ENCODE data around the gene GPR85. TPM values are rescaled to one million over a fixed set of nuclear protein-coding genes. Genes with fewer than 3 reads are reported as not detected.
"Not testable (repeated sequence)": the region's sequence is repeated elsewhere in the genome, so short reads cannot be mapped to it uniquely, and the experiment has no call there.

Gene GPR85
- total RNA-seq, 2 experiments from 2014 or later = not detected

DNA sequence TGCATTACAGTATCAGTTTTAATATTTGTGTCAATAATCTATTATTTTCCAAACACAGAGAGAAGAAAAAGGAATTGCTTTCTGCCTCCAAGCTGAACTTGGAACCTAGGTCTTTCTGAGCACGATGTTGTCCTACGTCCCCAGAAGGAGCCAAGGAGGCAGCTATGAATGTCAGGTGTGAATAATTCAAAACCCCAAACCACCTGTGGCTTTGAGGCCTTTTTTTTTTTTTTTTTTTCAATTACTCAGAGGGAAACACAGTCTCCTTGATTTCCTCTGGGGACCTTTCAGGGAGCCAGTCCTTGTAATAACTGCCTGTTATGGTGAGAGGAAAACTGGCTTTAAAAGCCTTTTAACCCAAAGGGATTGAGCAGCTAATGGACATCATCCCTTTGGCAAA, 8.3 kb downstream of the GPR85 start:
- Mint-ChIP-seq H3K27ac (no peak overlapping the region), H3K4me3 (no peak overlapping the region), H3K27me3 (peaks cover 15% of the 10 kb centered on the region), H3K36me3 (ENCODE audit: low read depth) (no peaks in the 10 kb centered on the region), H3K9me3 (ENCODE audit: low read depth) (no peaks in the 10 kb centered on the region), H3K4me1 (no peaks in the 10 kb centered on the region)
- no peak for ATAC-seq
- CTCF ChIA-PET = no interaction called here
- POLR2A ChIA-PET = interaction anchor here (0.7 kb wide), 1 partner anchor 725 kb away, joined by 4 read pairs; no protein-coding TSS in a partner anchor
- intact Hi-C loops (cut with DNase I, micrococcal nuclease) = no loop called here
- DNase-seq = no peak

DNA sequence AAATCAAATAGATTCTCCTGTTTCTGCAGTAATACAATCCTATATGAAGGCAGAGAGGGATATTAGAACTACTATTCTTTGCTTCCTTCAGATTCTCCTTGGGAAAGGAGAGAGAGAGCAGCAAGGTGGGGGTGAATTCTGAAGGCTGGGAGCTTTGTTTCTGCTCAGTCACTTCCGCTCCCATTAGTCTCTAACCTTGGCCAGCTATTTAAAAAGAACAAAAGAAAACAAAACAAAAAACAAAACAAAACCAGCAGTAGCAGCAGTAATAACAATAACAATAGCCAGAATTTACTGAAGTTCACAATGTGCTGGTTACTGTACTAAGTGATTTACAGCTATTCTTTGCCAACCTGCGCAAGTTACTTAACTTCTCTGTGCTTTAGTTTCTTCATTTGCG, 9.9 kb downstream of the GPR85 start:
- Mint-ChIP-seq H3K36me3 (ENCODE audit: low read depth) (no peaks in the 10 kb centered on the region), H3K27ac (no peak overlapping the region), H3K4me3 (no peak overlapping the region), H3K4me1 (no peaks in the 10 kb centered on the region), H3K9me3 (ENCODE audit: low read depth) (no peaks in the 10 kb centered on the region), H3K27me3 (peaks cover 15% of the 10 kb centered on the region)
- POLR2A ChIA-PET = no interaction called here
- DNase-seq = no peak
- CTCF ChIA-PET = interaction anchor here (1.0 to 1.6 kb wide), 2 partner anchors 8 to 21 kb away, joined by 3 to 4 read pairs; no protein-coding TSS in a partner anchor
- intact Hi-C loops (cut with DNase I, micrococcal nuclease) = no loop called here
- ATAC-seq = no peak

- ATAC-seq (no peak), DNase-seq (no peak)
- Mint-ChIP-seq H3K4me3 (no peak overlapping the region), H3K27me3 (peaks cover 20% of the 10 kb centered on the region), H3K36me3 (ENCODE audit: low read depth) (no peaks in the 10 kb centered on the region), H3K9me3 (ENCODE audit: low read depth) (no peaks in the 10 kb centered on the region), H3K4me1 (no peaks in the 10 kb centered on the region), H3K27ac (no peak overlapping the region)
- ChIA-PET POLR2A (no interaction called here), CTCF (interaction anchor here (1.4 kb wide), 1 partner anchor 17 kb away, joined by 3 read pairs; no protein-coding TSS in a partner anchor)
- intact Hi-C loops (cut with DNase I, micrococcal nuclease) = no loop called here
Observed at GRCh38 chr7:113071465-113071864, 15.2 kb downstream of the GPR85 start.

DNA sequence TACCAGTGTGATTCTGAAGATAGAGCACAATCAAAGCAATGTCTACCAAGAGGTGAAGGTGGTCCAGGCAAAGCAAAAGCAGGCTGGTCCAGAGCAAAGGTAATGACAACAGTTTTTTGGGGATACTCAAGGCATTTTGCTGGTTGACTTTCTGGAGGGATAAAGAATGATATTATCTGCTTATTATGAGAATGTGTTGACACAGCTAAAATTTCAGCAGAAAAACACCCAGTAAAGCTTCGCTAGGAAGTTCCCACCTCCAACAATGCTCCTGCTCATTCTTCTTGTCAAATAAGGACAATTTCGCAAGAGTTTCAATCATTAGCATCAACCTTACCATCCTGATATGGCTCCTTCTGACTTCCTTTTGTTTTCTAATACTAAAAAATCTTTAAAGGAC, 24.1 kb downstream of the GPR85 start:
- ATAC-seq (no peak), DNase-seq (no peak)
- POLR2A ChIA-PET = no interaction called here
- H3K4me1 Mint-ChIP-seq = no peaks in the 10 kb centered on the region
- CTCF ChIA-PET = interaction anchor here (0.6 kb wide), 1 partner anchor 50 kb away, joined by 3 read pairs; no protein-coding TSS in a partner anchor
- H3K27me3 Mint-ChIP-seq = peaks cover 12% of the 10 kb centered on the region
- no peak overlapping the region for H3K4me3 Mint-ChIP-seq
- intact Hi-C loops (cut with DNase I, micrococcal nuclease) = no loop called here
- no peak overlapping the region for H3K27ac Mint-ChIP-seq
- H3K9me3 Mint-ChIP-seq (ENCODE audit: low read depth) = no peaks in the 10 kb centered on the region
- H3K36me3 Mint-ChIP-seq (ENCODE audit: low read depth) = no peaks in the 10 kb centered on the region

DNA sequence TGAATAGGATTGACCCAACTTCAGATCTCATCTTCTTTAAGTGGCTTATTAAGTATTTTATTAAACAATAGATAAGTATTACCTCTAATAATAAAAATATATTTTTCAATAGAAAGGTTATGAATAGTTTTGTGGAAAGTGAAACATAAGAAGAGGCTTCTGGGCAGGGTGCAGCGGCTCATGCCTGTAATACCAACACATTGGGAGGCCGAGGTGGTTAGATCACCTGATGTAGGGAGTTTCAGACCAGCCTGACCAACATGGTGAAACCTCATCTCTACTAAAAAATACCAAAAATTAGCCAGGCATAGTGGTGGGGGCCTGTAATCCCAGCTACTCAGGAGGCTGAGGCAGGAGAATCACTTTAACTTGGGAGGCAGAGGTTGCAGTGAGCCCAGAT, 26.5 kb downstream of the GPR85 start:
- intact Hi-C loops (cut with DNase I, micrococcal nuclease) = no loop called here
- DNase-seq (no peak), ATAC-seq (no peak)
- Mint-ChIP-seq H3K27ac (no peak overlapping the region), H3K9me3 (ENCODE audit: low read depth) (no peaks in the 10 kb centered on the region), H3K4me3 (no peak overlapping the region), H3K36me3 (ENCODE audit: low read depth) (no peaks in the 10 kb centered on the region), H3K4me1 (no peaks in the 10 kb centered on the region), H3K27me3 (peaks cover 13% of the 10 kb centered on the region)
- POLR2A ChIA-PET = no interaction called here
- CTCF ChIA-PET = no interaction called here

- POLR2A ChIA-PET = no interaction called here
- ATAC-seq (no peak), DNase-seq (no peak)
- CTCF ChIA-PET = no interaction called here
- peaks cover 19% of the 10 kb centered on the region for H3K27me3 Mint-ChIP-seq
- H3K4me3 Mint-ChIP-seq = no peak overlapping the region
- no peaks in the 10 kb centered on the region for H3K4me1 Mint-ChIP-seq
- intact Hi-C loops (cut with DNase I, micrococcal nuclease) = no loop called here
- no peaks in the 10 kb centered on the region for H3K9me3 Mint-ChIP-seq (ENCODE audit: low read depth)
- no peaks in the 10 kb centered on the region for H3K36me3 Mint-ChIP-seq (ENCODE audit: low read depth)
- no peak overlapping the region for H3K27ac Mint-ChIP-seq
Observed at GRCh38 chr7:113054938-113055337, 31.7 kb downstream of the GPR85 start.

DNA sequence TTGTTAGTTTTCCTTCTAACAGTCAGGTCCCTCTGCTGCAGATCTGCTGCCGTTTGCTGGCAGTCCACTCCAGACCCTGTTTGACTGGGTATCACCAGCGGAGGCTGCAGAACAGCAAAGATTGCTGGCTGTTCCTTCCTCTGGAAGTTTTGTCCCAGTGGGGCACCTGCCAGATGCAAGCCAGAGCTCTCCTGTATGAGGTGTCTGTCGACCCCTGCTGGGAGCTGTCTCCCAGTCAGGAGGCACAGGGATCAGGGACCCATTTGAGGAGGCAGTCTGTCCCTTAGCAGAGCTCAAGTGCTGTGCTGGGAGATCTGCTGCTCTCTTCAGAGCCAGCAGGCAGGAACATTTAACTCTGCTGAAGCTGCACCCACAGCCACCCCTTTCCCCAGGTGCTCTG, 32.4 kb downstream of the GPR85 start:
- DNase-seq; H3K9me3 Mint-ChIP-seq (ENCODE audit: low read depth); H3K27ac Mint-ChIP-seq; intact Hi-C loops (cut with DNase I, micrococcal nuclease); H3K4me1 Mint-ChIP-seq; H3K36me3 Mint-ChIP-seq (ENCODE audit: low read depth); CTCF ChIA-PET; POLR2A ChIA-PET; H3K4me3 Mint-ChIP-seq; ATAC-seq: not testable (repeated sequence)
- H3K27me3 Mint-ChIP-seq = peaks cover 19% of the 10 kb centered on the region

- H3K4me3 Mint-ChIP-seq; ATAC-seq; CTCF ChIA-PET; H3K36me3 Mint-ChIP-seq (ENCODE audit: low read depth); H3K9me3 Mint-ChIP-seq (ENCODE audit: low read depth); DNase-seq; H3K4me1 Mint-ChIP-seq; intact Hi-C loops (cut with DNase I, micrococcal nuclease); H3K27ac Mint-ChIP-seq; POLR2A ChIA-PET: not testable (repeated sequence)
- peaks cover 15% of the 10 kb centered on the region for H3K27me3 Mint-ChIP-seq
Observed at GRCh38 chr7:113049221-113049620, 37.4 kb downstream of the GPR85 start.

- Mint-ChIP-seq H3K9me3 (ENCODE audit: low read depth) (no peaks in the 10 kb centered on the region), H3K4me3 (no peak overlapping the region), H3K27me3 (peaks cover 17% of the 10 kb centered on the region), H3K27ac (no peak overlapping the region), H3K36me3 (ENCODE audit: low read depth) (peaks cover 1% of the 10 kb centered on the region), H3K4me1 (no peaks in the 10 kb centered on the region)
- no peak for ATAC-seq
- ChIA-PET CTCF (no interaction called here), POLR2A (no interaction called here)
- no peak for DNase-seq
- intact Hi-C loops (cut with DNase I, micrococcal nuclease) = no loop called here
Observed at GRCh38 chr7:113046453-113046852, 40.2 kb downstream of the GPR85 start.

DNA sequence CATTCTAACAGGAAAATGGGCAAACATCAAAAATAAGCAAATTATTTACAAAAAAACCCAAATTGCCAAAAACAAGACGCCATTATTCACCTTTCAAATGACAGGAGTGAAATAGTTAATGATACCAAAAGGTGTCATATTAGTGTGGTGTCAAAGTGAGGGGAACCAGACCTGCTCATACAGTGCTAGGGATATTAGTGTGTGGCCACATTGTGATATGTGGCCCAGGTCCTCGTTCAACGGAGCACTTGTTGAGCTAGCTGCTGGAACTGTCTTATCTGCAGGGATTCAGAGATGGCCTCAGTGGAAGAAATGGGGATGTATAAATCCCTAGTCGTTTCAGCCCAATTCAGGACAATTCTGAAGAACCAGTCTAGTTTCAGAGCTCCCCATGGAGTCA, 41.2 kb downstream of the GPR85 start:
- Mint-ChIP-seq H3K36me3 (ENCODE audit: low read depth) (peaks cover 1% of the 10 kb centered on the region), H3K4me3 (no peak overlapping the region)

DNA sequence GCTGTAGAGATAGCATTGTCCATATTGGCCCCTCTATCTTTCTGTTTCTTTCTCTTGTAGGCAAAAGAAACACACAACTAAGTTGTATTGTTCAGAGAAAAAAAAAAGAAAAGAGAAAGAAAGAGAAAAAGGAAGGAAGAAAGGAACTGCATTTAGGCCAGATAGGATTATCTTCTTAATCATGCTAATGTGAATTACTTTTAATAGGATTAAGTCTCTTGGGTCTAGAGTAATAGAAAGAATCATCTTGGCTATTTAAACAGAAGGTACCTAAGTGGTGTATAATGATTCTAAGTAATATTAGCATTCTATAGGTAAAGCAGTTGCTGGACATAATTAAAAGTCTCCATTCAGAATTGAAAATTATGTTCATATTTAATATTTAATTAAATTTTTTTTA, 42.2 kb downstream of the GPR85 start:
- H3K27me3 Mint-ChIP-seq = peaks cover 17% of the 10 kb centered on the region
- no peak overlapping the region for H3K27ac Mint-ChIP-seq
- no peak for DNase-seq
- ChIA-PET POLR2A (no interaction called here), CTCF (no interaction called here)
- peaks cover 1% of the 10 kb centered on the region for H3K36me3 Mint-ChIP-seq (ENCODE audit: low read depth)
- no peaks in the 10 kb centered on the region for H3K9me3 Mint-ChIP-seq (ENCODE audit: low read depth)
- no peak overlapping the region for H3K4me3 Mint-ChIP-seq
- H3K4me1 Mint-ChIP-seq = no peaks in the 10 kb centered on the region
- ATAC-seq = no peak
- intact Hi-C loops (cut with DNase I, micrococcal nuclease) = no loop called here

More for the DNA sequence above, 41.2 kb downstream of the GPR85 start:
- H3K27ac Mint-ChIP-seq = no peak overlapping the region
- intact Hi-C loops (cut with DNase I, micrococcal nuclease) = no loop called here
- ATAC-seq (no peak), DNase-seq (no peak)
- POLR2A ChIA-PET = no interaction called here
- CTCF ChIA-PET = no interaction called here
- H3K27me3 Mint-ChIP-seq = peaks cover 17% of the 10 kb centered on the region
- H3K9me3 Mint-ChIP-seq (ENCODE audit: low read depth) = no peaks in the 10 kb centered on the region
- no peaks in the 10 kb centered on the region for H3K4me1 Mint-ChIP-seq

GRCh38 chr7:113040849-113041248, 45.8 kb downstream of the GPR85 start:
- POLR2A ChIA-PET = no interaction called here
- DNase-seq (no peak), ATAC-seq (no peak)
- intact Hi-C loops (cut with DNase I, micrococcal nuclease) = no loop called here
- Mint-ChIP-seq H3K27ac (no peak overlapping the region), H3K4me3 (no peak overlapping the region), H3K9me3 (ENCODE audit: low read depth) (no peaks in the 10 kb centered on the region), H3K27me3 (peaks cover 10% of the 10 kb centered on the region), H3K36me3 (ENCODE audit: low read depth) (no peaks in the 10 kb centered on the region), H3K4me1 (no peaks in the 10 kb centered on the region)
- CTCF ChIA-PET = no interaction called here

DNA sequence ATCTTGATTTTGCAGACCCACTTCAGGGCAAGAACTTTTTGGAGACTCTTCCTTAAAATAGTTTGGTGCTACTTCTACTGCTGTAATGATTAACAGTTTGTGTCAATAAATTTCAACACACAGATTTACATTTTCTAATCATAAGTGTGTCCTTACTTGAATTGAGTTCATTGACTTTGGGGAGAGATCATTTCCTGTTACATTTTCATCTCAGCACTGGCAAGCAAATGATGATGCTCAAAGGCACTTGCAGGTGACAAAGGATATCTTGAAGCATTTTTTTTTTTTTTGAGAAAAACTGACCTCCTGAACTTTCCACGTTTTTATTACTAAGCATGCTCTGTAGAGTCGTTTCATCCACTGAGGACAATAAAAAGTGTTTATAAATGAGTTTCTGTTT, 52.7 kb downstream of the GPR85 start:
- ATAC-seq (no peak), DNase-seq (no peak)
- POLR2A ChIA-PET = no interaction called here
- H3K27me3 Mint-ChIP-seq = peaks cover 6% of the 10 kb centered on the region
- intact Hi-C loops (cut with DNase I, micrococcal nuclease) = no loop called here
- H3K4me1 Mint-ChIP-seq = no peaks in the 10 kb centered on the region
- CTCF ChIA-PET = no interaction called here
- no peak overlapping the region for H3K4me3 Mint-ChIP-seq
- H3K36me3 Mint-ChIP-seq (ENCODE audit: low read depth) = no peaks in the 10 kb centered on the region
- H3K27ac Mint-ChIP-seq = no peak overlapping the region
- no peaks in the 10 kb centered on the region for H3K9me3 Mint-ChIP-seq (ENCODE audit: low read depth)
